ENCODE data around the gene ZBTB17.
"Not testable (repeated sequence)": the region's sequence is repeated elsewhere in the genome, so short reads cannot be mapped to it uniquely, and the experiment has no call there.

ZBTB17 gene

GRCh38 chr1:16011936-16012589 is 36.2 kb upstream of the ZBTB17 start:
- DNase-seq = no peak

- no peak for DNase-seq
Measured at GRCh38 chr1:16010837-16011236, 34.9 kb upstream of the ZBTB17 start.

- DNase-seq = no peak
Measured at GRCh38 chr1:16009678-16010077, 33.8 kb upstream of the ZBTB17 start.

GRCh38 chr1:16009030-16009460 is 33.1 kb upstream of the ZBTB17 start:
- DNase-seq = peak; percentile 75

GRCh38 chr1:16007671-16008341 is 31.9 kb upstream of the ZBTB17 start:
- no peak for DNase-seq

GRCh38 chr1:16006552-16007485 is 30.9 kb upstream of the ZBTB17 start:
- DNase-seq = peak; percentile 53

GRCh38 chr1:16006010-16006409 is 30.1 kb upstream of the ZBTB17 start:
- DNase-seq = no peak

- no peak for DNase-seq
Measured at GRCh38 chr1:16005597-16005996, 29.7 kb upstream of the ZBTB17 start.

- not testable (repeated sequence) for DNase-seq
Measured at GRCh38 chr1:16001274-16001673, 25.4 kb upstream of the ZBTB17 start.

- no peak for DNase-seq
Measured at GRCh38 chr1:15998929-15999328, 23.0 kb upstream of the ZBTB17 start.

- no peak for DNase-seq
Measured at GRCh38 chr1:15997637-15998280, 21.9 kb upstream of the ZBTB17 start.

- DNase-seq = no peak
Measured at GRCh38 chr1:15997076-15997585, 21.2 kb upstream of the ZBTB17 start.

GRCh38 chr1:15994590-15995351 is 18.9 kb upstream of the ZBTB17 start:
- peak; percentile 64 for DNase-seq

- DNase-seq = no peak
Measured at GRCh38 chr1:15994081-15994480, 18.2 kb upstream of the ZBTB17 start.

GRCh38 chr1:15993666-15994065 is 17.8 kb upstream of the ZBTB17 start:
- DNase-seq = no peak

GRCh38 chr1:15992582-15993500 is 16.9 kb upstream of the ZBTB17 start:
- no peak for DNase-seq

GRCh38 chr1:15992187-15992553 is 16.3 kb upstream of the ZBTB17 start:
- no peak for DNase-seq

- no peak for DNase-seq
Measured at GRCh38 chr1:15991427-15992186, 15.7 kb upstream of the ZBTB17 start.

GRCh38 chr1:15989776-15990175 is 13.9 kb upstream of the ZBTB17 start:
- no peak for DNase-seq
